SK-N-DZ (cell line): ENCODE data around the gene COLEC11.
"Not testable (repeated sequence)": the region's sequence is repeated elsewhere in the genome, so short reads cannot be mapped to it uniquely, and the experiment has no call there.

Experiments used
- DNase-seq: peaks from one replicate; pipeline ENCODE4 v3.0.0-alpha.2; 2015; ENCODE audit warnings: low spot score

COLEC11 gene

DNA sequence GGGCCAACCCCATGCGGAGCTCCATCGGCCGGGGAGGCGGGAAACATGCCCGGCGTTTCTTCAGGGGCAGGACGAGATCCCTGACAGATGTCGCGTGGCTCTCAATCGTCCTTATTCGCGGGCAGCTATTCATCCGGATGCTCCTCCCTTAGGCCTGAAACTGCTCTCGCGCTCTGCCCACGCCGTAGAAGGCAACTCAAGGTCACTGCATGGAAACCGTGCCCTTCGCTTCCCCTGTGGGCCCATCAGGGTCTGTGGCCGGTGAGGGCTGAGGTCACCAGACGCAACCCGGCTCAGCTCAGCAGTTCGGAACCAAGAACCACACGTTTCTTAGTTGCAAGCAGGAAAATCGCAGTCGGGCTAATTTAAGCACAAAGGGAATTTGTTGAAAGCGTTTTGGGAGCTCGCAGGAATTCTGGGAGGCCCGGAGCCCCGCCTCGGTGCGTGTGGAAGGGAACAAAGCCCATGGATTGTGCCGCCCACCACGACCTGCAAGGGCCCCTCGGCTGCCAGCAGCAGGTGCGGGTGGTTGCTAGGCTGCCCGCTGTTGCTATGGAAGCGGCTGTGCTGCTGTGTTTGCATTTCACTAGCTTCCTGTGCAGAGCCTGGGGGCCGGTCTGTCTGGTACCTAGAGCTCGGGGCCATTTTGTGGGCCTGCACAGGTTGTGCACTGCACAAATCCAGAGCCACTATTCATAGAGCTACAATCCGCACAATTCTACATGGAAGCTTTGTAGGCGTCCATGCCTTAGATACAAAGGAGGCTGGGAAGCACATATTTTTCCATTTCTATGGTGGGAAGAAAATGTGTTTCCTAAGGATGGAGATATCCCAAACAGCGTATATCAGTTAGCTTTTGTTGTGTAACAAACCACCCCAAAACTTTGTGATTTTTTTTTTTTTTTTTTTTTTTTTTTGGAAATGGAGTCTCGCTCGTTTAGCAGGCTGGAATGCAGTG is 57.1 kb downstream of the COLEC11 start:
- peak; percentile 96 for DNase-seq

- DNase-seq, result no peak
These were observed 58.1 kb downstream of the COLEC11 start for GRCh38 chr2:3652896-3653625.

- DNase-seq, result no peak
These were observed 59.1 kb downstream of the COLEC11 start for GRCh38 chr2:3654011-3654410.

- no peak for DNase-seq
These were observed 59.8 kb downstream of the COLEC11 start for GRCh38 chr2:3654531-3655225.

DNA sequence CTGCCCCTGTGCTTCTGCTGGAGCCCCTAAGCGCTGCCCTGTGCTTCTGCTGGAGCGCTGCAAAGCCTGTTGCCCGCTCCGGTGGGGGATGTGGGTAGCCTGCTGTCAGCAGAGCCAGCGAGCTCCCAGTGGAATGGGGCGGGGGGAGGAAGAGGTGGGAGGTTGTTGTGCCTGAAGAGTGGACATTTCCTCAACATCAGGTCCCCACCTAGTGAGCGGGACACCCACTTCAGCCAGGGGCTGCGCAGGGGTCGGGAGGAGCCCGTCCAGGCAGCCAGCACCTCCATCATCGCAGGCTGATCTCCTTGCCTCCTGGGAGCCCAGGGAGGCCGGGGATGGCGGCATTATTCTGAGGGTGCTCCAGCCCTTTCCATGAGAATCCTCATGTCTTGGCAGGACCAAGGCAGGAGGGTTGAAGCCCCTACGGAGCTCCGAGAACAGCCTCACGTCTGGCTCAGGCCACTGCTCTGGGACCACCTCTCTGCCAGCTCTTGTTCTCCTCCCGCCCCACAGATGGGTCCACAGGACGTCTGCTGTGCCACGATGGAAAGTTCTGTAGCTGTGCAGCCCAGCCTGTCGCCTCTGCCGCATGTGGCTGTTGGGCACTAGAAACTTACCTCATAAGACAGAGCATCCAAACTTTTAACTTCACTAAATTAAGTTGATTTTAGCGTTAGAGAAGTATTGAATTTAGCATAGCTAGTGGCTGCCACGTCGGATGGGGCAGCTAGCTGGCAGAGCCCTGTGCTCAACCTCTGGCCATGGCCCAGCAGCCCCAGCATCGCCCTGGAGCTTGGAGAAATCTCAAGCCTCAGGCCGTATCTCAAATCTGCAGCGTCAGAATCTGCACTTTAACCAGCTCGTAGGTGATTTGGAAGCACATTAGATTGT is 61.2 kb downstream of the COLEC11 start:
- no peak for DNase-seq

DNA sequence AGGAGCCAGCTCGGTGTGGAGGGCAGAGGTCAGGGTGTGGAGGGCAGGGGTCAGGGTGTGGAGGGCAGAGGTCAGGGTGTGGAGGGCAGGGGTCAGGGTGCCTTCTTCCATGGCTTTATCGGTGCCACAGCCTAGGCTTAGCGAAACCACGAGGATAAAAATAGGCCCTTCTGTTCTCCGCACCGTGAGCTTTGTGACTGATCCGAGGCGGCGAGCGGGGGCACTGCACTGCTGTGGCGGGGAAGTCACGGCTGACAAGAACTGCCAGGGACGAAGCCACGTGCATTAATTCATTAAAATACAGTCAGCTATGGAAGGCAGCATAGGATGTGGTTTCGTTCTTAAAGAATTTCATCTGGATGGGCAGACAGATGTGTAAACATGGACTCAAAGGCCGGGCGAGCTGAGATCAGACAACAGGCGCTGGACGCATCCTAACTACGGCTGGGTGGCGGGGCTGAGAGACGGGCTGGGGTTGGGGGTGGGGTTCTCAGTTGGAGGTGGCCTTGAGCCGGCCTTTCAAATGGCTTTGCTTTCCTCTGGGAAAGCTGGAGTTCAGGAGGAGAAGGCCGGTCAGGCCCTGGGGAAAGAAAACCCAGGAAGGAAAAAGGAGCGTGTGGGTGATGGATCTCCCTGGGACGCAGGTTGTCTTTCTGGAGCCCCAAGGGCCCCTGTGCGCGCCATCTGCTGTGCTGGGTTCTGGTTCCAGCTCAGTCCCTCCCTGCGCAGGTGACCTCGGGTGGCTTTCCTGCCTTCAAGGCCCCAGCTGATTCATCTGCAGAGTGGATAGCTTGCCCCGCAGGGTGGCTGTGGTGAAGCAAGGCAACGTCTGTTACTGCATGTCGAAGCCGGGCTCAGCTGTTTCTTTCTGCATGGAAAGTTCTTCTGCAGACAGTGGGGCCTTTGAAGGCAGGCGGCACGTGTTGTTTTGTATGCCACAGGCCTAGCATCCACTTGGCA is 62.1 kb downstream of the COLEC11 start:
- no peak for DNase-seq

GRCh38 chr2:3657881-3658280 is 63.0 kb downstream of the COLEC11 start, which contains the start of gene ALLC:
Gene ALLC, plus strand, starts transcription at chr2:3658200. Its CDS starts 12,958 bp downstream, at chr2:3671158.
- DNase-seq, result no peak

DNA sequence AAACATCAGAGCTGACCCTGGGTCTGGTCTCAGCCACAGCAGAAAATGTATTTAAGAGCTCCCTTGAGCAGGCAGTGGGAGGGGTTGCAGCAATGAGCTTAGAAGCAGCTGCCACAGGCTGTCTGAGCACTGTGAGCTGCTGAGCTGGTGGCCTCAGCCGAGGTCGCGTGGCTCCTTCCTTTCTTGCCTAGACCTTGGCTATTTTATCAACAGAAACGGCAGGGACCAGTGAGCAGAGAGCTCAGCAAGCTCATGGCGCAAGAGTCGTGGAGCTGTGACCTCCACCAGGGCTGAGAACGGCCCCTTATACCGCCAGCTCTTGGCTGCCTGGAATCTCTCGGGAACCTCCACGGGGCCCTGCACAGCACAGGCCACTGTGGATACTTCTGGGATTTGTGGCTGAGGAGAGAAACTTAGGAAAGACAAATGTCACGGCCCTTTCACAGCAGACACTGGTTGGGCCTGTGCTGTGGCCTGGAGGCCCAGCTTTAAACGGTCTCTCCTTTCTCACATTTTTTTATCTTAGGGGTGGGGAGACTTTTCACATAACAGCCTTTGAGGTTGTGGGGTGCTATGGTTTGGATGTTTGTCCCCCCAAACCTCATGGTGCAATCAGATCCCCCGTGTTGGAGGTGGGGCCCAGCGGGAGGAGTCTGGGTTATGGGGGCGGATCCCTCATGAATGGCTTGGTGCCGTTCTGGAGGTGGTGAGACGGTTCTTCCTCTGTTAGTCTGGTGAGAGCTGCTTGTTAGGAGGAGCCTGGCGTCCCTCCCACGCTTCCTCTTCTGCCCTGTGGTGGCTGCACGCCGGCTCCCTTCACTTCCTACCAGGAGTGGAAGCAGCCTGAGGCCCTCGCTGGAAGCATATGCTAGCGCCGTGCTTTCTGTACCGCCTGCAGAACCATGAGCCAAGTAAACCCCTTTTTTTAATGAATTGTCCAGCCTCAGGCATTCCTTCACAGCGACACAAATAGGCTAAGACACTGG is 64.8 kb downstream of the COLEC11 start:
- DNase-seq, result peak; percentile 73

- not testable (repeated sequence) for DNase-seq
These were observed 65.7 kb downstream of the COLEC11 start for GRCh38 chr2:3660640-3661039.

- no peak for DNase-seq
These were observed 66.3 kb downstream of the COLEC11 start for GRCh38 chr2:3661149-3661660.

GRCh38 chr2:3662239-3662638 is 67.3 kb downstream of the COLEC11 start:
- DNase-seq, result no peak

GRCh38 chr2:3664118-3664517 is 69.2 kb downstream of the COLEC11 start:
- DNase-seq, result no peak

- DNase-seq, result no peak
These were observed 70.0 kb downstream of the COLEC11 start for GRCh38 chr2:3664925-3665324.

DNA sequence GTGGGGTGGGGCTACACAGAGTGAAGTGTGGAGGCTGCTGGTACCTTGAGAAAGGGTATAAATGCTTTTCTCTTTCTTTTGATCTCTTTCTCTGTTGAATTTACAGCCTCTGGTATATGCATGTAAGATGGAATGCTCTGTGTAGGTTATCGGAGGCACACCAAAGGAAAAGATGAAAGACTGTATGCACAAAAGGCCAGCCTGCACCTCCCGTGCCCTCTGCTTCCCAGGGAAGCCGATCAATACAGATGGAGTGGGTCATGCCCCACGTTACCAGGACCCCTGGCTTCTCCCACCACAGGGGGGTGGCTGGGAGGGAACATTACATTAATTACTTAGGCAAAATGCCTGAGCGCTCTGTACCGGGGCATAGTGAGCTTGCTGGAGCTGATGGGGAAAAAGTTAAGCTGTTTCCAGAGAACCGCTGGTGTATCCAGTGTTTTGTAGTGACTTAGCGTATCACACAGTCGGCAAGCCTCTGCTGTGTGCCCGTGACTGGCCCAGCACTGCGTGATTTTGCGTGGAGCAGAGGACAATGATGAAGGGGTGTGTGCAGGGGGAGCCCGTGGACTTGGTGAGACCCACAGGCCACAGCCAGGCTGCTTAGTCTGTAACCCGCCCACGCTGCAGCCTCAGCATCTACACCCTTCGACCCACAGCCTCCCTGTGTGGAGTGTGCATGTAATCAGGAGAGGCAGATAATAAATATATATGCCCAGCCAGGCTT is 71.1 kb downstream of the COLEC11 start:
- DNase-seq, result no peak

GRCh38 chr2:3666613-3666975 is 71.7 kb downstream of the COLEC11 start:
- DNase-seq, result no peak

DNA sequence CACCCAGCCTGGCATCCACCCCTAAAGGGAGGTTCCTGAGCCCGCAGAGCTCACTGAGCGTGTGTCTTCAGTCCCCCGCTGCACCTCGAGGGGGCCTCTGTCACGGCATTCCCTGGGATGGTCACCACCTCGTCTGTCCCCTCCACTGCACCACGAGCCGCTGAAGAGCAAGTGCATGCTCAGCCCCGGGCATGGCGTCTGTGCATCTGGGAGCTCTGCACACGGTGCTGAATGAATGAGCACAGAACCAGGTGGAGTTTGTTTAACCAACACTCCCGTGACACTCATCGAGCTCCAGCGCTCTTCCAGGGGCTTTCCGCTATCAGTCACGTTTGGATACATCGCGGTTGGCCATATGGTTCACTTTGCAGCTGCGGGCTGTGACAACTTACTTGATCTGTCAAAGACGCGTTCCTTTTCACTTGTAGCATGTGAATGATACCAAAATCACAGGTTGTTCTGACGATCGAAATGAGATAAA is 72.3 kb downstream of the COLEC11 start:
- no peak for DNase-seq

DNA sequence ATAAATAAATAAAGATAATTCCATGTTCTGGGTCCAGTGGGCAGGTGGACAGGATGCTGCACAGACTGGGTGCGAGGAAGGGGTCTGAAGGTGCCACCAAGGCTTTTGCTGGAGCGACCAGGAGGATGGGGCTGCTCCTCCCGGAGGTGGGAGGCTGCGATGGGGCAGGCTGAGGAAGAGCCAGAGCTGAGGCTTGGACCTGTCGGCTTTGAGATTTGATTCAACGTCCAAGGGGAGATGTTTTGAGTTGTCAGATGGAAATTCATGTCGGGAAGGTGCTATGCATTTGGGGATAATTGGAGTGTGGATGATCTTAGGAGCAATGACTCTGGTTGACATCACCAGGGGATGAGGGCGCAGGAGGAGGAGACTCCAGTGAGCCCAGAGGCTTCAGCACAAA is 74.7 kb downstream of the COLEC11 start:
- no peak for DNase-seq

DNA sequence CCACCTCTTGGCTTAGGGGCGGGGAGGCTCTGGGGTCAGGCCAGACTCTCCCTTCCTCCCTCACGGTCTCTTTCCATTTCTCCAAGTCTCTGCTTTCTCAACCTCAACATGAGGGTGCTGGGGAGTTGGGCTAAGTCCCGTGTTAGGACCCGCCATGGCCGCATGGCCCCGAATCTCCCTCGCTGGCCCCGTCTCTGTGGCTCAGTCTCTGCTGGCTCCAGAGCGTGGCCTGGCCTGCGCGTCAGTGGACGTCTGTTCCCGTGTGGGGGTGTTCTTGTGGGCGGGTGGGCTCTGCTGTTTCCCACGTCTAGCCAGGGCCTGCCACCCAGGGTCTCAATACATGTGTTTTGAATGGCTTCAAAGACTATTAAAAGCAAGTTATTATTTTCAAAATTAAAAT is 75.5 kb downstream of the COLEC11 start:
- no peak for DNase-seq
